ENCODE results near the gene RBM28.

Gene RBM28

DNA sequence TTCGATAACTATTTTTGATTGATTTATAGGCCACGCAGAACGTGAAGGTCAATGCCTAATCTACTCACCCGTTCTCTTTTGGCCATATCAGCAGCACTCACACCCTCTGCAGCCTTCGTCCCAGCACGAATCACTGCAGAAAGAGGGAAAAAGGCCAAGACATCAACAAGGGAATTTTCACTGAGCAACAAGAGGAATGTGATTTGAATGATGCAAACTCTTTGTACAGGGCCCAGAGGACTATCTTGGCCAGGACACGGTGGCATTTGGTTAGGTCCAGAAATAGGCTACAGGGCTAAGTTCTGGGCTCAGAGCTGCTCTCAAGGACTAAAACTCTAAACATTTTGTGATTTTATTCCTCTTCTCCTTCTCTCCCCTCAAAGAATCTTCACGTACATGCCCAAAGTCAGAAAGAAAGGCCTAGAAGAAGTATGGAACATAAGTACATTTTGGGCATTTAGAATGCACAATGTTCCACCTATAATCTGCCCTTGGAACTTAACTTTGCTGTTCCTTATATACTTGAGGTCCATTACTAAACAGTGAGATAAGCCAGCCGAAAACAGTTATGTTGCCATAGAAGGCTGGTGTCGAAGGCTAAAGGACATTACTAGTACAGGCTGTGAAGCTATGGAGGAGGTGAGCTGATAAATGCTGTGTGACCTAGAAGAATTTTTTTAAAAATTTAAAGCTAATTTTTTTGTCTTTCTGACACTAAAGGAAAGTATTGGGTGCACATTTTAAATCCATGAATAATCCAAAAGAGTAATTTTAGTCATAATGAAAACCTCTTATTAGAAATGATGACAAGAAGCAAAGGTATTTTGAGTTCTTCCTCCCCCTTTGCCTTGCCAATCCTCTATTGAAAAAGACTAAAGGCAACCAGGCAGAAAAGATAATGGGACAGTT lies 20.0 kb downstream of the RBM28 start:
- no peak overlapping the region for H3K4me3 ChIP-seq (ENCODE audit: low read depth, low read length)
- no peaks in the 10 kb centered on the region for H3K4me1 ChIP-seq (ENCODE audit: control insufficient read depth, insufficient read depth, low read length)
- TF ChIP-seq ZNF549 (tag by site-specific recombination; IDR thresholded peaks at IDR 0.05) (no peak), GLI2 (tag by site-specific recombination; IDR thresholded peaks at IDR 0.05; ENCODE audit: borderline replicate concordance, low read depth) (no peak), ZNF529 (tag by site-specific recombination; IDR thresholded peaks at IDR 0.05; ENCODE audit: insufficient replicate concordance) (no peak)
- TF ChIP-seq, protein P1, sequence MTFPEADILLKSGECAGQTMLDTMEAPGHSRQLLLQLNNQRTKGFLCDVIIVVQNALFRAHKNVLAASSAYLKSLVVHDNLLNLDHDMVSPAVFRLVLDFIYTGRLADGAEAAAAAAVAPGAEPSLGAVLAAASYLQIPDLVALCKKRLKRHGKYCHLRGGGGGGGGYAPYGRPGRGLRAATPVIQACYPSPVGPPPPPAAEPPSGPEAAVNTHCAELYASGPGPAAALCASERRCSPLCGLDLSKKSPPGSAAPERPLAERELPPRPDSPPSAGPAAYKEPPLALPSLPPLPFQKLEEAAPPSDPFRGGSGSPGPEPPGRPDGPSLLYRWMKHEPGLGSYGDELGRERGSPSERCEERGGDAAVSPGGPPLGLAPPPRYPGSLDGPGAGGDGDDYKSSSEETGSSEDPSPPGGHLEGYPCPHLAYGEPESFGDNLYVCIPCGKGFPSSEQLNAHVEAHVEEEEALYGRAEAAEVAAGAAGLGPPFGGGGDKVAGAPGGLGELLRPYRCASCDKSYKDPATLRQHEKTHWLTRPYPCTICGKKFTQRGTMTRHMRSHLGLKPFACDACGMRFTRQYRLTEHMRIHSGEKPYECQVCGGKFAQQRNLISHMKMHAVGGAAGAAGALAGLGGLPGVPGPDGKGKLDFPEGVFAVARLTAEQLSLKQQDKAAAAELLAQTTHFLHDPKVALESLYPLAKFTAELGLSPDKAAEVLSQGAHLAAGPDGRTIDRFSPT (tag by site-specific recombination; IDR thresholded peaks at IDR 0.05), result no peak
- TF ChIP-seq, protein P2, sequence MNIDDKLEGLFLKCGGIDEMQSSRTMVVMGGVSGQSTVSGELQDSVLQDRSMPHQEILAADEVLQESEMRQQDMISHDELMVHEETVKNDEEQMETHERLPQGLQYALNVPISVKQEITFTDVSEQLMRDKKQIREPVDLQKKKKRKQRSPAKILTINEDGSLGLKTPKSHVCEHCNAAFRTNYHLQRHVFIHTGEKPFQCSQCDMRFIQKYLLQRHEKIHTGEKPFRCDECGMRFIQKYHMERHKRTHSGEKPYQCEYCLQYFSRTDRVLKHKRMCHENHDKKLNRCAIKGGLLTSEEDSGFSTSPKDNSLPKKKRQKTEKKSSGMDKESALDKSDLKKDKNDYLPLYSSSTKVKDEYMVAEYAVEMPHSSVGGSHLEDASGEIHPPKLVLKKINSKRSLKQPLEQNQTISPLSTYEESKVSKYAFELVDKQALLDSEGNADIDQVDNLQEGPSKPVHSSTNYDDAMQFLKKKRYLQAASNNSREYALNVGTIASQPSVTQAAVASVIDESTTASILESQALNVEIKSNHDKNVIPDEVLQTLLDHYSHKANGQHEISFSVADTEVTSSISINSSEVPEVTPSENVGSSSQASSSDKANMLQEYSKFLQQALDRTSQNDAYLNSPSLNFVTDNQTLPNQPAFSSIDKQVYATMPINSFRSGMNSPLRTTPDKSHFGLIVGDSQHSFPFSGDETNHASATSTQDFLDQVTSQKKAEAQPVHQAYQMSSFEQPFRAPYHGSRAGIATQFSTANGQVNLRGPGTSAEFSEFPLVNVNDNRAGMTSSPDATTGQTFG (tag by site-specific recombination; IDR thresholded peaks at IDR 0.05; ENCODE audit: borderline replicate concordance), result no peak
- TF ChIP-seq, protein P3, sequence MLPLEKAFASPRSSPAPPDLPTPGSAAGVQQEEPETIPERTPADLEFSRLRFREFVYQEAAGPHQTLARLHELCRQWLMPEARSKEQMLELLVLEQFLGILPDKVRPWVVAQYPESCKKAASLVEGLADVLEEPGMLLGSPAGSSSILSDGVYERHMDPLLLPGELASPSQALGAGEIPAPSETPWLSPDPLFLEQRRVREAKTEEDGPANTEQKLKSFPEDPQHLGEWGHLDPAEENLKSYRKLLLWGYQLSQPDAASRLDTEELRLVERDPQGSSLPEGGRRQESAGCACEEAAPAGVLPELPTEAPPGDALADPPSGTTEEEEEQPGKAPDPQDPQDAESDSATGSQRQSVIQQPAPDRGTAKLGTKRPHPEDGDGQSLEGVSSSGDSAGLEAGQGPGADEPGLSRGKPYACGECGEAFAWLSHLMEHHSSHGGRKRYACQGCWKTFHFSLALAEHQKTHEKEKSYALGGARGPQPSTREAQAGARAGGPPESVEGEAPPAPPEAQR (tag by site-specific recombination; IDR thresholded peaks at IDR 0.05), result no peak
- POLR2A ChIA-PET, result no interaction called here
- CTCF ChIA-PET, result interaction anchor here (0.7 to 1.3 kb wide), 3 partner anchors 11 to 62 kb away, joined by 3 to 4 read pairs (median 3); no protein-coding TSS in a partner anchor
- H3K36me3 ChIP-seq (ENCODE audit: control insufficient read depth in 2 of 2, insufficient read depth in 1 of 2, low read length in 2 of 2), result peaks cover 58 to 86% of the 10 kb centered on the region in 2 experiments
- H3K9me3 ChIP-seq (ENCODE audit: control insufficient read depth, insufficient read depth, low read depth, low read length), result no peaks in the 10 kb centered on the region
- H3K27ac ChIP-seq (ENCODE audit: extremely low read depth, low read depth, low read length), result no peak overlapping the region

- Histone ChIP-seq H3K4me1 (ENCODE audit: control insufficient read depth, insufficient read depth, low read length) (no peaks in the 10 kb centered on the region), H3K27ac (ENCODE audit: extremely low read depth, low read depth, low read length) (no peak overlapping the region), H3K9me3 (ENCODE audit: control insufficient read depth, insufficient read depth, low read depth, low read length) (no peaks in the 10 kb centered on the region), H3K4me3 (ENCODE audit: low read depth, low read length) (no peak overlapping the region), H3K36me3 (ENCODE audit: control insufficient read depth in 2 of 2, insufficient read depth in 1 of 2, low read length in 2 of 2) (peaks cover 52 to 83% of the 10 kb centered on the region in 2 experiments)
- CTCF ChIA-PET, result interaction anchor here (0.6 to 2.1 kb wide), 5 partner anchors 12 to 62 kb away, joined by 3 to 7 read pairs (median 4); no protein-coding TSS in a partner anchor
- POLR2A ChIA-PET, result no interaction called here
- TF ChIP-seq TRIM28 (IDR thresholded peaks at IDR 0.05; ENCODE audit: borderline replicate concordance, low read length) (no peak), ZNF521 (tag by site-specific recombination; IDR thresholded peaks at IDR 0.05) (no peak), ZNF707 (tag by site-specific recombination; IDR thresholded peaks at IDR 0.05) (no peak), MZF1 (tag by site-specific recombination; IDR thresholded peaks at IDR 0.05; ENCODE audit: borderline replicate concordance) (no peak), REST (tag by site-specific recombination; IDR thresholded peaks at IDR 0.05) (no peak), MEIS1 (CRISPR knock-in tag; IDR thresholded peaks at IDR 0.05; ENCODE audit: borderline replicate concordance) (no peak), ZNF747 (tag by site-specific recombination; IDR thresholded peaks at IDR 0.05) (no peak), ZNF548 (tag by site-specific recombination; IDR thresholded peaks at IDR 0.05) (no peak), ZFP41 (tag by site-specific recombination; IDR thresholded peaks at IDR 0.05; ENCODE audit: borderline replicate concordance) (no peak), ZNF623 (tag by site-specific recombination; IDR thresholded peaks at IDR 0.05) (no peak)
- TF ChIP-seq, protein P4, sequence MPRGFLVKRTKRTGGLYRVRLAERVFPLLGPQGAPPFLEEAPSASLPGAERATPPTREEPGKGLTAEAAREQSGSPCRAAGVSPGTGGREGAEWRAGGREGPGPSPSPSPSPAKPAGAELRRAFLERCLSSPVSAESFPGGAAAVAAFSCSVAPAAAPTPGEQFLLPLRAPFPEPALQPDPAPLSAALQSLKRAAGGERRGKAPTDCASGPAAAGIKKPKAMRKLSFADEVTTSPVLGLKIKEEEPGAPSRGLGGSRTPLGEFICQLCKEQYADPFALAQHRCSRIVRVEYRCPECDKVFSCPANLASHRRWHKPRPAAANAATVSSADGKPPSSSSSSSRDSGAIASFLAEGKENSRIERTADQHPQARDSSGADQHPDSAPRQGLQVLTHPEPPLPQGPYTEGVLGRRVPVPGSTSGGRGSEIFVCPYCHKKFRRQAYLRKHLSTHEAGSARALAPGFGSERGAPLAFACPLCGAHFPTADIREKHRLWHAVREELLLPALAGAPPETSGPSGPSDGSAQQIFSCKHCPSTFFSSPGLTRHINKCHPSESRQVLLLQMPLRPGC (tag by site-specific recombination; IDR thresholded peaks at IDR 0.05), result no peak
- TF ChIP-seq, protein P5, sequence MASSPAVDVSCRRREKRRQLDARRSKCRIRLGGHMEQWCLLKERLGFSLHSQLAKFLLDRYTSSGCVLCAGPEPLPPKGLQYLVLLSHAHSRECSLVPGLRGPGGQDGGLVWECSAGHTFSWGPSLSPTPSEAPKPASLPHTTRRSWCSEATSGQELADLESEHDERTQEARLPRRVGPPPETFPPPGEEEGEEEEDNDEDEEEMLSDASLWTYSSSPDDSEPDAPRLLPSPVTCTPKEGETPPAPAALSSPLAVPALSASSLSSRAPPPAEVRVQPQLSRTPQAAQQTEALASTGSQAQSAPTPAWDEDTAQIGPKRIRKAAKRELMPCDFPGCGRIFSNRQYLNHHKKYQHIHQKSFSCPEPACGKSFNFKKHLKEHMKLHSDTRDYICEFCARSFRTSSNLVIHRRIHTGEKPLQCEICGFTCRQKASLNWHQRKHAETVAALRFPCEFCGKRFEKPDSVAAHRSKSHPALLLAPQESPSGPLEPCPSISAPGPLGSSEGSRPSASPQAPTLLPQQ (tag by site-specific recombination; IDR thresholded peaks at IDR 0.05), result no peak
These were observed 20.7 kb downstream of the RBM28 start for GRCh38 chr7:128323040-128323439.

All from HEK293 (cell line).